ENCODE results near the gene PANK4. TPM values are rescaled to one million over a fixed set of nuclear protein-coding genes. Genes with fewer than 3 reads are reported as not detected.

PANK4 gene
- total and polyA plus RNA-seq, 2 of the 8 experiments (the other 6 are each of a cell fraction or from before 2014, with no cell fraction given): 20.1 to 29.7 TPM

DNA sequence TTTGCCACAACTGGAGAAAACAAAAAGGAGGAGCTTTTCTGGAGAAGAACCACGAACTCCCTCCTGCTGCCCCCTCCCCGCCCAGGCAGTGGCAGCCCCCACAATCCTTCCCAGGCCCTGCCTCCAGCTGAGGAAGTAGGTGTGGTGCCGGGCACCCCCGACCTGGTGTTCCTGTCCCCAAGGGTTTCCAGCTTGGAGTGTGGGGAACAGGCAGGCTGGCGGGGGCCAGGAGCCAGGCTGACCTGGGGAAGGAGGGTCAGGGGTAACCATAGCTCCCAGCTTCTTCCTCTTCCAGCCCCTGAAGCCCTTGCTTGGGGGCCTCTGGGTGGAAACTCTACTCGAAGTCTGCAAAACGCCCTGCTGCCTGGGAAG is 7.9 kb upstream of the PANK4 start (continued):
- no peak for TF ChIP-seq CHD7 (IDR thresholded peaks at IDR 0.05; ENCODE audit: insufficient replicate concordance, low read length)
- no peak for TF ChIP-seq SP4 (IDR thresholded peaks at IDR 0.05; ENCODE audit: low read length)
- TF ChIP-seq CBX5 (IDR thresholded peaks at IDR 0.05; ENCODE audit: low read depth, low read length): no peak
- no peak for TF ChIP-seq FOSL1 (IDR thresholded peaks at IDR 0.05; ENCODE audit: insufficient read depth, low read depth, low read length)

Measured in H1 (cell line).